IPS DF 19.7 (cell line): ENCODE results near the gene ASPN.

Experiments
- DNase-seq: peaks from one replicate; pipeline ENCODE4 v3.0.0-alpha.2; 2013; ENCODE audit warnings: low read depth, low spot score

Gene ASPN

GRCh38 chr9:92476962-92477361, 5.3 kb downstream of the ASPN start:
- DNase-seq: no peak

- no peak for DNase-seq
Observed at GRCh38 chr9:92474587-92474986, 7.7 kb downstream of the ASPN start.

- DNase-seq: no peak
Observed at GRCh38 chr9:92468206-92468605, 14.1 kb downstream of the ASPN start.

GRCh38 chr9:92467511-92467910, 14.8 kb downstream of the ASPN start:
- DNase-seq: no peak

- DNase-seq: no peak
Observed at GRCh38 chr9:92467041-92467440, 15.3 kb downstream of the ASPN start.

- no peak for DNase-seq
Observed at GRCh38 chr9:92463984-92464383, 18.3 kb downstream of the ASPN start.

- no peak for DNase-seq
Observed at GRCh38 chr9:92463387-92463786, 18.9 kb downstream of the ASPN start.

GRCh38 chr9:92457576-92457975, 24.7 kb downstream of the ASPN start:
- no peak for DNase-seq

- DNase-seq: no peak
Observed at GRCh38 chr9:92455217-92455616, 27.1 kb downstream of the ASPN start.

GRCh38 chr9:92446536-92446935, 35.8 kb downstream of the ASPN start:
- DNase-seq: no peak

GRCh38 chr9:92444841-92445240, 37.5 kb downstream of the ASPN start:
- DNase-seq: no peak

- DNase-seq: no peak
Observed at GRCh38 chr9:92440751-92441046, 41.6 kb downstream of the ASPN start.

GRCh38 chr9:92439921-92440750, 42.2 kb downstream of the ASPN start:
- DNase-seq: no peak

GRCh38 chr9:92438900-92439526, 43.3 kb downstream of the ASPN start:
- no peak for DNase-seq

- DNase-seq: no peak
Observed at GRCh38 chr9:92435263-92435662, 47.0 kb downstream of the ASPN start.

GRCh38 chr9:92432972-92433548, 49.2 kb downstream of the ASPN start:
- no peak for DNase-seq

- no peak for DNase-seq
Observed at GRCh38 chr9:92432350-92432749, 50.0 kb downstream of the ASPN start.

GRCh38 chr9:92429836-92430235, 52.5 kb downstream of the ASPN start:
- no peak for DNase-seq

GRCh38 chr9:92426501-92427145, 55.7 kb downstream of the ASPN start:
- no peak for DNase-seq

- no peak for DNase-seq
Observed at GRCh38 chr9:92425474-92425873, 56.8 kb downstream of the ASPN start.

GRCh38 chr9:92424340-92424739, 58.0 kb downstream of the ASPN start, which contains the start of gene OMD:
TSS of gene OMD (minus strand) at chr9:92424471. CDS start at chr9:92417558, 6,913 bp downstream.
- DNase-seq: no peak

GRCh38 chr9:92423612-92424011, 58.7 kb downstream of the ASPN start:
- no peak for DNase-seq
